ENCODE results near the gene LIN7B.
"Not testable (repeated sequence)": the region's sequence is repeated elsewhere in the genome, so short reads cannot be mapped to it uniquely, and the experiment has no call there.

The LIN7B gene

DNA sequence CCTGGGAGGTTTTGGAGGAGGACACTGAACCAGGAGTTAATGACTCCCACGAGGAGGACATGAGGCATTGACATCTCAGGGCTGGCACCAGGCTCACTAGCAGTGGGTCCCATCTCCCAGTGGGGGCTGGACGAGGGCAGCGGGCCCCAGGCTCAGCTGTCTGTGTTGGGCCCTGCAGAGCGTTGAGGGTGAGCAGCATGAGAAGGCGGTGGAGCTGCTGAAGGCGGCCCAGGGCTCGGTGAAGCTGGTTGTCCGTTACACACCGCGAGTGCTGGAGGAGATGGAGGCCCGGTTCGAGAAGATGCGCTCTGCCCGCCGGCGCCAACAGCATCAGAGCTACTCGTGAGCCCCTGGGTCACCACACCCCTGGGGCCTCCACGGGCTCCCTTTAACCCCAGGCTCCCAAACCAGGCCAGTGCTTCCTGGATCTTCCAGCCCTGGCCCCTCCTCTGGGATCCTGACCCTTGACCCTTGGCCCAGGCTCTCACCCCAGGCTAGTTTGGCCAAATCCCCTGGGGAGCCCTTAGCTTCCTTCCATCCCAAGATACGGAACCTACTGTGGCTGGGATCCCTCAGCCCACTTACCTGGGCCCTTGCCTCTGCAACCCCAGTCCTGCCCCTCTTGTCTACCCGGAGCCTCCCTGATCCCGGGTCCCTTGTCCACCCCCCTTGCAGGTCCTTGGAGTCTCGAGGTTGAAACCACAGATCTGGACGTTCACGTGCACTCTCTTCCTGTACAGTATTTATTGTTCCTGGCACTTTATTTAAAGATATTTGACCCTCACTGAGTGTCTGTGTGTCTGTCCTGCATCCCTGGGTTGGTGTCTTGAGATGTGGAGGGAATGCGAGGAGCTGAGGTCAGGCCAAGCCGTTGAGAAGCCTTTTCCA lies 3.8 kb downstream of the LIN7B start:
- in situ Hi-C loops (cut with MboI; ENCODE audit: low pct_unique_long_range_greater_than_20kb, low sequenced_read_pairs) = no loop called here
- DNase-seq = no peak

GRCh38 chr19:49118565-49119410 lies 4.6 kb downstream of the LIN7B start, which contains the start of gene C19orf73:
TSS of gene C19orf73 (minus strand) at chr19:49119143. CDS start at chr19:49119022, 121 bp downstream.
- DNase-seq = peak; percentile 97
- in situ Hi-C loops (cut with MboI; ENCODE audit: low pct_unique_long_range_greater_than_20kb, low sequenced_read_pairs) = no loop called here

DNA sequence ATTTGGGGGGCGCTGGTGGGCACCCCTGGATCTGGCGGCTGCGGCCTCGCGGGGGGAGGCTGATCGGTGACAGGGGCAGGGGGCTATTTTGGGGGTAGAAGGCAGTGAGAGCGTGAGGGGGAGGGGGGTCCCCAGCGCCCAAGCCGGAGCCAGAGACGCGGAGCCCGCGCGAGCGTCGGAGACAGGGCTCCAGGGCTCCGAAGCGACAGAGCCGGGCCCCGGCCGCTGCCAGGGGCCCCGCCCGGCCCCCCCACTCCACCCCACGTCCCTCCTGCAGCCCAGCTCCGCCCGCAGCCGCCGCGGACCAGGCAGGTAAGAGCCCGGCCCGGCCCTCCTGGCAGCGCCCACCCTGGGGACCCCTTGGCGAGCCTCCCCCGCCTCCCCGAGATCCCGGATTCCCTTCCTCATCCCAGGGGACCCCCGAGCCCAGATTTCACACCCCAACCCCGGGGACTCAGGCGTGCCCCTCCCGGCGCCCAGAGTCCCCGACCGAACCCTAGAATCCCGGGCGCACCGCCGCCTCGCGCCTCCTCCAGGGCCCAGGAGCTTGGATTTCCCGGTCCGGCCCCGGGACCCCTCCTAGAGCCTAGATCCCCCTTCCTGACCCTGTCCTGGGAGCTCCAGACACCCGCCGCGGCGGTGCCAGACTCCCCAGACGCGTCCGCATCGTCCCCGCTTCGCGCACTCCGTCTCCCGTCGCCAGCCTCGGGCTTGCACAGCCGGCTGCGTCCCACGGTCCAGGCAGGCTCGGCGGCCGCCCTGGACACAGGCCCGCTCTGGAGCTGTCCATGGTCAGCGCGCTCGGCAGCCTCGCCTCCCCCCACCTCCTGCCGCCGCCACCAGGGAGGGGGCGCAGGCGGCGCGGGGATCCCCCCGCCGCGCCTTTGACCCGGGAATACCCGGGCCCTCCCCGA lies 5.5 kb downstream of the LIN7B start, which contains the start of gene PPFIA3:
Gene PPFIA3, plus strand, starts transcription at position 134 of the 914 bp plus-strand sequence. CDS start 8,330 bp downstream, outside the sequence.
- DNase-seq = no peak
- in situ Hi-C loops (cut with MboI; ENCODE audit: low pct_unique_long_range_greater_than_20kb, low sequenced_read_pairs) = no loop called here

DNA sequence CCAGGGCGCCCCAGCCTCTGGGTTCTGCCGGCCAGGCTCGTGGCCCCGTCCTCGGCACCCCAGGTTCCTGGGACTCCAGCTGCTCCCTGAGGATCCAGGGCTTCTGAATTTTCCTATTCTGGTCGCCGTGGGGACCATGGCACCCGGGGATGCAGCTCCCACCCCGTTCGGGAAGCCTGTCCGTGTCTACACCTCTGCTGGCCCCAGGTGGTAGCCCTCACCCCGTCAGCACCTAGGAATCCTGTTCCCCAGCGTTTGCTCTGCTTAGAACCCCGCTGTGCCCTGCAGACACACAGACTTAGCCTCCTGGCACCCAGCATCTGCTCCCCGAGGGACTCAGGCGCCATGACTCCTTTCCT lies 6.1 kb downstream of the LIN7B start:
- DNase-seq = no peak
- in situ Hi-C loops (cut with MboI; ENCODE audit: low pct_unique_long_range_greater_than_20kb, low sequenced_read_pairs) = no loop called here

GRCh38 chr19:49120868-49121267 lies 6.7 kb downstream of the LIN7B start:
- in situ Hi-C loops (cut with MboI; ENCODE audit: low pct_unique_long_range_greater_than_20kb, low sequenced_read_pairs) = no loop called here
- DNase-seq = no peak

- in situ Hi-C loops (cut with MboI; ENCODE audit: low pct_unique_long_range_greater_than_20kb, low sequenced_read_pairs); DNase-seq: not testable (repeated sequence)
Measured at GRCh38 chr19:49121841-49122240, 7.7 kb downstream of the LIN7B start.

GRCh38 chr19:49123285-49123684 lies 9.1 kb downstream of the LIN7B start:
- in situ Hi-C loops (cut with MboI; ENCODE audit: low pct_unique_long_range_greater_than_20kb, low sequenced_read_pairs); DNase-seq: not testable (repeated sequence)

DNA sequence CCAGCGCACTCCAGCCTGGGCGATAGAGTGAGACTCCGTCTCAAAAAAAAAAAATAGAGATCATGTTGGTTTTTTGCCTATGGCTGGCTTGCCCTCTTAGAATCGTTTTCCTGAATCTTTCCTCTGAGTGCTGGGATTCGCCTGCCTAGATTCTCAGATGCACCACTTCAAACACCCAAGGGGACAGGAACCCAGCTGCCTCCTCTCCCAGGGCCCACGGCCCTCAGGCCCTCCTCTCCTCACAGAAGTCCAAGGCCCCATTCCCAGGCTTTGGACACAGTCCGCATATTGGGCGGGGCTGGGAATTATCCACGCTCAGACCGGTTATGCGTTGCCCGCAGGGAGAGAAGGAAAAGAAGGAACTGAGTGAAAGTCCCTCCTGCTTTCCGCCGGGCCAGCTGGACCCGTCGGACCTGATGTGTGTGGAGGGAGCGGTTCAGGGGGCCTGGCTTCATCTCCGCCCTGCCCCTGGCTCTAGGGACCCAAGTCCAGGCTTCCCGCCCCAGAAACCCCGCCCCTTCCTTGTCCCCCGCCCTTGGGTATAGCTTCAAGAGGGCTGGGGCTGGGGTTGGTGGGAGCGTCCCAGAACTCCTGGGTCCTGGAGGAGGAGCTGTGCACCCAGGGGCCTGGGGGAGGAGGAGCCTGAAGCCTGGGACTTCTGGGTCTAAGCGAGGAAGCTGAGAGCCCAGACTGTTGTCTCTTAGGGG lies 11.0 kb downstream of the LIN7B start:
- in situ Hi-C loops (cut with MboI; ENCODE audit: low pct_unique_long_range_greater_than_20kb, low sequenced_read_pairs) = no loop called here

DNA sequence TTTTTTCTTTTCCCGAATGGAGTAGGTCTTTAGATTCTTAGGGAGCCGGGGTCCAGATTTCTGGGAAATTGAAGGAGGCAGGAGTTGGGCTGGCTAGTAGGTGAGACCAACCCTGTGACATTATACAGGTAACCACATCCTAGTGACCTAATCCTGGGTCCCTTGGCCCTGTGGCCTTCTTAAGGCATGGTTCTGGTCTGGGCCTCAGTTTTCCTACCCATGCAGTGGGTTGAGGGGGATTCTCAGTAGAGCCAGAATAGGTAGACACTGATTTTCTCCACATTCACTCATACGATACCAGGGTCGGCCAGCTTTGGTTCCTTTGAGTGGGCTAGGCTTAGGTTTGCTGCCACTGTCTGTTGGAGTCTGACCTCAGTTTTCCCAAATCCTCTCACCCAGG lies 12.4 kb downstream of the LIN7B start:
- in situ Hi-C loops (cut with MboI; ENCODE audit: low pct_unique_long_range_greater_than_20kb, low sequenced_read_pairs) = no loop called here
- DNase-seq = no peak

More for the DNA sequence above, 11.0 kb downstream of the LIN7B start:
- DNase-seq = no peak

- DNase-seq; in situ Hi-C loops (cut with MboI; ENCODE audit: low pct_unique_long_range_greater_than_20kb, low sequenced_read_pairs): not testable (repeated sequence)
Measured at GRCh38 chr19:49127225-49127624, 13.1 kb downstream of the LIN7B start.

- in situ Hi-C loops (cut with MboI; ENCODE audit: low pct_unique_long_range_greater_than_20kb, low sequenced_read_pairs) = no loop called here
- peak; percentile 93 for DNase-seq
Measured at GRCh38 chr19:49127674-49128544, 13.7 kb downstream of the LIN7B start.

- in situ Hi-C loops (cut with MboI; ENCODE audit: low pct_unique_long_range_greater_than_20kb, low sequenced_read_pairs) = no loop called here
- DNase-seq = no peak
Measured at GRCh38 chr19:49128545-49129237, 14.5 kb downstream of the LIN7B start.

- DNase-seq = no peak
- in situ Hi-C loops (cut with MboI; ENCODE audit: low pct_unique_long_range_greater_than_20kb, low sequenced_read_pairs) = no loop called here
Measured at GRCh38 chr19:49129238-49129583, 15.0 kb downstream of the LIN7B start.

DNA sequence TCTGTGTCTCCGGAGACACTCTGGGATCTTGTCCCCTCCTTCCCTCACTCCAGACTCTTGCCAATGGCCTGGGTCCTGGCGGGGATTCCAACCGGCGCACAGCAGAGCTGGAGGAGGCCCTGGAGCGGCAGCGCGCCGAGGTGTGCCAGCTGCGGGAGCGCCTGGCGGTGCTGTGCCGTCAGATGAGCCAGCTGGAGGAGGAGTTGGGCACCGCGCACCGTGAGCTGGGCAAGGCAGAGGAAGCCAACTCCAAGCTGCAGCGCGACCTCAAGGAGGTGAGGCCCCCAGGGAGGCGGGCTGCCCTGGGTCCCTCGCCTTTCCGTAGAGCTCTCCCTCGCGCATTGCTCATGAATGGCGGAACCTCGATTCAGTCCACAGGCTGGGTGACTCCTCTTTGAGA lies 16.2 kb downstream of the LIN7B start:
- in situ Hi-C loops (cut with MboI; ENCODE audit: low pct_unique_long_range_greater_than_20kb, low sequenced_read_pairs) = no loop called here
- no peak for DNase-seq

DNA sequence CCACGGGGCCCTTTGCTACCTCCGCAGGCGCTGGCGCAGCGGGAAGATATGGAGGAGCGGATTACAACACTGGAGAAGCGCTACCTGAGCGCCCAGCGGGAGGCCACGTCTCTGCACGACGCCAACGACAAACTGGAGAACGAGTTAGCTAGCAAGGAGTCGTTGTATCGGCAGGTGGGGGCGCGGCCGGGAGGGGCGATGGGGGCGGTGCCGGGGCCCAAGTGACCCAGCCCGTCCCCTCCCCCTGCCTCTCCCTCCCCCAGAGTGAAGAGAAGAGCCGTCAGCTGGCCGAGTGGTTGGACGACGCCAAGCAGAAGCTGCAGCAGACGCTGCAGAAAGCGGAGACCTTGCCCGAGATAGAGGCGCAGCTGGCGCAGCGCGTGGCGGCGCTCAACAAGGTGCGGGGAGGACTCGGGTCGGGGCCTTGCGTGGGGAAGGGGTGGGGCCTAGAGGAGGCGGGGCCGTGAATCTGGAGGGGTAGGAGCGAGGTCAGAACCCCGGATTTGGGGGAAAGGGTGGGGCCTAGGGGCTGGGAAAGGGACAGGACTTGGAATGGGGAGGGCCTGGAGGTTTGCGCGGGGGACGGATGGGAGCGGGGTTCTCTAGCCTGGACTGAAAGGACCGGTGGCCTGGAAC lies 18.9 kb downstream of the LIN7B start:
- no peak for DNase-seq
- in situ Hi-C loops (cut with MboI; ENCODE audit: low pct_unique_long_range_greater_than_20kb, low sequenced_read_pairs) = no loop called here

DNA sequence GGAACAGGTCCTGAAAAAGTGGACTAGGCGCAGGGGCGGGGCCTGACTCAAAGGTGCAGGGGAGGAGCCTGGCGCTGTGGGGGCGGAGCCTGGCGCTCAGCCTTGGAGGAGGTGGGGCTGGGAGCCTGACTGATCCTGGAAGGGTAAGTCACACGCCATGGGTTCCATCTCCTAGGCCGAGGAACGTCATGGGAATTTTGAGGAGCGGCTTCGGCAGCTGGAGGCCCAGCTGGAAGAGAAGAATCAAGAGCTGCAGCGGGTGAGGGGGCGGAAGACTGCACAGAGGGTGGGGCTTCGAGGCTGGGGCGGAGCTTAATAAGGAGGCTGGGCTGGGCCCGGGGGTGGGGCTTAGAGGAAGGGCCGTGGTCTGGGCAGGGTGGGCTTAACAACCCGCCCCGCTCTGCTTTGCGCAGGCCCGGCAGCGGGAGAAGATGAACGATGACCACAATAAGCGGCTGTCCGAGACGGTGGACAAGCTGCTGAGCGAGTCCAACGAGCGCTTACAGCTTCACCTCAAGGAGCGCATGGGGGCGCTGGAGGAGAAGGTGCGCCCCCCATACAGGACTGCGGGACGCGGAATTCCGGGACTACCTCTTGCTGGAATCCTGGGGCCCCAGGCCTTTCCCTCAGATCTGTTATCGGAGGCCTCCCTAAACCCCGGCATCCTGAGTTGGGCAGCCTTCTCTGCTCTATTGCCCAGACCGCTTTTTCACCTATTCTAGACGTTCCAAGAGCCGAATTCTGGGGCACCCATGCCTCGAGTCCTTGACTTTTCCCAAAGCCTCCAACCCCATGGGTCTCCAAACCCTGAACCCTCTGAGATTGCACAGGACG lies 19.7 kb downstream of the LIN7B start:
- in situ Hi-C loops (cut with MboI; ENCODE audit: low pct_unique_long_range_greater_than_20kb, low sequenced_read_pairs) = no loop called here
- DNase-seq = no peak

Data from KBM-7 (cell line).